Natural killer cell (primary cell): ENCODE data around the gene AGAP2. TPM values are rescaled to one million over a fixed set of nuclear protein-coding genes. Genes with fewer than 3 reads are reported as not detected.

Experiments used
- ATAC-seq, 3 donors: fragments of 150-1000 bp in 2 of 3; fragments of 200-7000 bp in 1 of 3; cut with Tn5 transposase; 1 replicate in 1 of 3; 2 replicates in 2 of 3; pipeline ENCODE4 v1.10.0; 2021; ENCODE audit warnings: mild to moderate bottlenecking in 2 of 3, moderate library complexity in 2 of 3
- DNase-seq, 2 donors: peaks; one replicate each; pipeline versions ENCODE4 v3.0.0 to v3.0.0-alpha.2; 2013 to 2021; ENCODE audit warnings: mixed read lengths in 1 of 2
- H3K27ac ChIP-seq: one replicate; pipeline ENCODE4 v1.5.1; 2013; ENCODE audit warnings: mild to moderate bottlenecking, low read length
- H3K27me3 ChIP-seq: one replicate; pipeline ENCODE4 v1.6.1; 2013; ENCODE audit warnings: low read length; ENCODE audit not compliant: control insufficient read depth, insufficient read depth
- H3K36me3 ChIP-seq: one replicate; pipeline ENCODE4 v1.6.1; 2013; ENCODE audit warnings: low read length; ENCODE audit not compliant: control insufficient read depth, insufficient read depth
- H3K4me1 ChIP-seq: one replicate; pipeline ENCODE4 v1.6.1; 2013; ENCODE audit warnings: low read length; ENCODE audit not compliant: control insufficient read depth, insufficient read depth
- H3K4me3 ChIP-seq: one replicate; pipeline ENCODE4 v1.5.1; 2013; ENCODE audit warnings: low read length
- H3K9me3 ChIP-seq: one replicate; pipeline ENCODE4 v1.6.1; 2013; ENCODE audit warnings: low read length; ENCODE audit not compliant: control insufficient read depth, insufficient read depth
- H3K27ac Mint-ChIP-seq, 2 donors: one replicate each; pipeline ENCODE4 v1.8.0; 2022; ENCODE audit warnings: mild to moderate bottlenecking in 2 of 2, mixed read lengths in 2 of 2, moderate library complexity in 1 of 2
- H3K27me3 Mint-ChIP-seq, 2 donors: one replicate each; pipeline ENCODE4 v1.8.0; 2022; ENCODE audit warnings: low read depth in 2 of 2, mixed read lengths in 2 of 2
- H3K36me3 Mint-ChIP-seq: one replicate; pipeline ENCODE4 v1.8.0; 2022; ENCODE audit warnings: mixed read lengths
- H3K4me1 Mint-ChIP-seq, 2 donors: one replicate each; pipeline ENCODE4 v1.8.0; 2022; ENCODE audit warnings: mixed read lengths in 2 of 2
- H3K4me3 Mint-ChIP-seq: one replicate; pipeline ENCODE4 v1.8.0; 2022; ENCODE audit warnings: mild to moderate bottlenecking, moderate library complexity, mixed read lengths
- H3K9me3 Mint-ChIP-seq, 2 donors: one replicate each; pipeline ENCODE4 v1.8.0; 2022; ENCODE audit warnings: mixed read lengths in 2 of 2
- WGBS: methylation state at CpG from one replicate; pipeline ENCODE4 v1.1.7; 2013; ENCODE audit warnings: missing lambda C conversion rate; ENCODE audit not compliant: insufficient coverage; 5-methylcytosine and 5-hydroxymethylcytosine counted together
- intact Hi-C: fragments of 100-400 bp; cut with micrococcal nuclease; formaldehyde crosslinking; loops from one replicate; pipeline ENCODE4 v1.14.2; 2022
- total RNA-seq, 4 donors: library from RNA; stranded (reverse); fragments of 120-200 nt in 1 of 4; gene quantifications; one replicate each; pipeline versions ENCODE4 v1.2.3 to v1.2.4, GENCODE V29; 2013 to 2022
- TF ChIP-seq, protein P1 (sequence below): fragments of 200-600 bp; IDR thresholded peaks from one replicate; pipeline ENCODE4 v1.8.0; 2022; ENCODE audit warnings: antibody characterized with exemption

The AGAP2 gene
- total RNA-seq, 3 donors from 2014 or later (not counting 1 experiment from before 2014, with no cell fraction given) = 54.1 to 63.5 (median 54.8) TPM

DNA sequence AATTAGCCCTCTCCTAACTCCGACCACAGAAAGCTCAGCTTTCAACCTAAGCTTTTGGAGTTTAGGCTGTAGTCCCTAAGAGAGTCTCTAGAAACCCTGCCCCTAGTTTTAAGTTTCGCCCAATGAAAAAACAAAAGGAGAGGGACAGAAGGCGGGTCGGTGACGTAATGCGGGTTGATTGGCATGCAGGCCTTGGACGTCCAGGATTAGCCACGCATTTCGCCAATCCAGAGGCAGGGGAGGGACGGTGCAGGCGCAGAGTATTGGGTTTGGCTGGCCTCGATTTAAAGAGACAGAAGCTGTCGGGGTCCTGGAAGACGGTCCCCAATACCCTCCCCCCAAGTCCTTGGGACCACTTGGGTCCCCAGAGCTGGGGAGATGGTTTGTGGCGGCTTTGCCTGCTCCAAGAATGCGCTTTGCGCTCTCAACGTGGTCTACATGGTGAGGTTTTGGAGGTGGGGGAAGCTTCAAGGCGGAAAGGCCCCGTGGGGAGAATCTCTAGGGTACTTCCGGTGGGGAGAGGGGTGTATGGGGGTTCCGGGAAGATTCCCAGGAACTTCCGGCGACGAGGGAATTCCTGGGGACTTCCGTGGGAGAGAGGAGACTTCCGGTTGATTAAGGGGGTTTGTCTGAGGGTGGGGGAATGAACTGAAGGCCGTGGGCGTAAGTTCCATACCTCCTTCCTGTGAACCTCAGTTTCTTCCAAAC, 6.4 kb upstream of the AGAP2 start, which contains the start of gene TSPAN31:
TSS of gene TSPAN31 (plus strand) at position 263 of the 708 bp plus-strand sequence. CDS start at position 379, 116 bp downstream.
- H3K9me3 Mint-ChIP-seq = no peaks in the 10 kb centered on the region
- peaks cover 6% of the 10 kb centered on the region for H3K36me3 Mint-ChIP-seq
- no peaks in the 10 kb centered on the region for H3K9me3 ChIP-seq
- under 1% methylated on average over 27 of the region's 29 CpGs for WGBS
- H3K4me1 ChIP-seq = peaks cover 44% of the 10 kb centered on the region
- ATAC-seq (peak; percentile 79 to 90 (median 84)), DNase-seq (peak; percentile 91 to 99)
- peak within 1 kb of the TSS; percentile 91 for H3K27ac ChIP-seq
- H3K27me3 ChIP-seq = no peaks in the 10 kb centered on the region
- peak within 1 kb of the TSS; percentile 81 for H3K4me3 ChIP-seq
- no peaks in the 10 kb centered on the region for H3K27me3 Mint-ChIP-seq
- peak within 1 kb of the TSS; percentile 98 to 99 for H3K27ac Mint-ChIP-seq
- peak within 1 kb of the TSS; percentile 98 for H3K4me3 Mint-ChIP-seq
- intact Hi-C loops = loop anchor here (1.0 to 5.0 kb wide), 4 partner anchors 7 to 268 kb away; partner anchors contain the start of genes ARHGAP9, CDK4 and PIP4K2C
- H3K4me1 Mint-ChIP-seq = peaks cover 47 to 49% of the 10 kb centered on the region in 2 donors
- TF ChIP-seq, protein P1, sequence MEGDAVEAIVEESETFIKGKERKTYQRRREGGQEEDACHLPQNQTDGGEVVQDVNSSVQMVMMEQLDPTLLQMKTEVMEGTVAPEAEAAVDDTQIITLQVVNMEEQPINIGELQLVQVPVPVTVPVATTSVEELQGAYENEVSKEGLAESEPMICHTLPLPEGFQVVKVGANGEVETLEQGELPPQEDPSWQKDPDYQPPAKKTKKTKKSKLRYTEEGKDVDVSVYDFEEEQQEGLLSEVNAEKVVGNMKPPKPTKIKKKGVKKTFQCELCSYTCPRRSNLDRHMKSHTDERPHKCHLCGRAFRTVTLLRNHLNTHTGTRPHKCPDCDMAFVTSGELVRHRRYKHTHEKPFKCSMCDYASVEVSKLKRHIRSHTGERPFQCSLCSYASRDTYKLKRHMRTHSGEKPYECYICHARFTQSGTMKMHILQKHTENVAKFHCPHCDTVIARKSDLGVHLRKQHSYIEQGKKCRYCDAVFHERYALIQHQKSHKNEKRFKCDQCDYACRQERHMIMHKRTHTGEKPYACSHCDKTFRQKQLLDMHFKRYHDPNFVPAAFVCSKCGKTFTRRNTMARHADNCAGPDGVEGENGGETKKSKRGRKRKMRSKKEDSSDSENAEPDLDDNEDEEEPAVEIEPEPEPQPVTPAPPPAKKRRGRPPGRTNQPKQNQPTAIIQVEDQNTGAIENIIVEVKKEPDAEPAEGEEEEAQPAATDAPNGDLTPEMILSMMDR = no peak
- H3K36me3 ChIP-seq = peaks cover 25% of the 10 kb centered on the region

DNA sequence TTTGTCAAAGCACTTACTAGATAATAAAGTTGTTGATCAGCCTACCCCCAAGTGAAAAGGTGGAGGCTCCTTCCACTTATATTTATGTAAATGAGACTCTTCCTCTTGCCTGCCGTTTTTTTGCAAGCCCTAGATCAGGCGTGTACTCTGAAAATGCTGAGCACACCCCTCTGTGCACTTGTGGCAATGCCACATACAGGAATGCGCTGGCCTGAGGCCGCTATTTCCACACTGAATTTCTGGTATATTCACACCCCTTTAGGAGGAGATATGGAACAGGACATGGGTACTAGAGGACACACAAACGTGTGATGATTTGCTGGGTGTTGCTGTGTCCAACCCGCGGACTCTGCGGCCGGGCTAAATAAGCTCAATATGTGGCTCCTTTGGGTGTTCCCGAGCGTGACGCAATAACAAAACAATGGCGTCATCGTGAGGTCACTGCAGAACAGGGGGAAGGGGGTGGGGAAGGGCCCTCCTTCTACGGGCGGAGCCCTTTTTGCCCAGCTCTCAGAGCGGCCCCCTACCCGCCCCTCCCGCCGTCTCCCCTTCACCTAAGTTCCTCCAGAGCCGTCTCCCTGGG, 5.7 kb upstream of the AGAP2 start:
- peak overlapping the region; percentile 98 to 99 for H3K27ac Mint-ChIP-seq
- H3K4me1 ChIP-seq = peaks cover 51% of the 10 kb centered on the region

DNA sequence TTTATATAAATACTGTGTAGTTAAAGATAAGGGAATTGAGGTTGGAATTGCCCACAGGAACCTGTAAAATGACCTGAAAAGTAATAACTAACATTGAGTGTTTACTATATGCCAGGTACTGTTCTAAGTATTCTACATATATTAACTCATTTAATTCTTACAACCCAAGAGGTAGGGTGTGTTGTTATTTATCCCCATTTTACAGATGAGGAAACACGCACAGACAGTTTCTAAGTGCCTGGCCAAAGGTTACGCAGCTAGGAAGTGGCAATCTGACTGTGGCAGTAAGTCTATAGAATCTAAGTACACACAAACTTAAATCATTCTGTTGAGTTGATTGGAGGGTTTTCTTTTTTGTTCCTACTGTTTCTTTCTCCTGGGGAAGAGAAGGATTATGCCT, 5.2 kb upstream of the AGAP2 start:
- Mint-ChIP-seq H3K27me3 (no peaks in the 10 kb centered on the region), H3K27ac (peak overlapping the region; percentile 98 to 99), H3K4me3 (peak overlapping the region; percentile 98), H3K36me3 (peaks cover 6% of the 10 kb centered on the region), H3K4me1 (peaks cover 56 to 57% of the 10 kb centered on the region in 2 donors), H3K9me3 (no peaks in the 10 kb centered on the region)
- DNase-seq = no peak
- H3K27me3 ChIP-seq = no peaks in the 10 kb centered on the region
- ATAC-seq = no peak
- H3K9me3 ChIP-seq = no peaks in the 10 kb centered on the region
- H3K4me1 ChIP-seq = peaks cover 56% of the 10 kb centered on the region
- TF ChIP-seq, protein P1 = no peak
- peaks cover 30% of the 10 kb centered on the region for H3K36me3 ChIP-seq
- intact Hi-C loops = loop anchor here (1.0 to 5.0 kb wide), 4 partner anchors 9 to 266 kb away; partner anchors contain the start of genes ARHGAP9, CDK4 and PIP4K2C
- no peak overlapping the region for H3K4me3 ChIP-seq
- H3K27ac ChIP-seq = peak overlapping the region; percentile 91
- WGBS = no CpG with 5 or more reads among the region's 2 CpGs

More for the DNA sequence above, 5.7 kb upstream of the AGAP2 start:
- Histone ChIP-seq H3K36me3 (peaks cover 30% of the 10 kb centered on the region), H3K9me3 (no peaks in the 10 kb centered on the region), H3K4me3 (peak overlapping the region; percentile 81), H3K27ac (peak overlapping the region; percentile 91), H3K27me3 (no peaks in the 10 kb centered on the region)
- no peaks in the 10 kb centered on the region for H3K9me3 Mint-ChIP-seq
- peak; percentile 82 to 89 for DNase-seq
- intact Hi-C loops = loop anchor here (1.0 to 5.0 kb wide), 4 partner anchors 8 to 267 kb away; partner anchors contain the start of genes ARHGAP9, CDK4 and PIP4K2C
- ATAC-seq = peak; percentile 56 to 71 (median 57)
- H3K4me3 Mint-ChIP-seq = peak overlapping the region; percentile 98
- peaks cover 6% of the 10 kb centered on the region for H3K36me3 Mint-ChIP-seq
- 7% methylated on average over 21 of the region's 21 CpGs for WGBS
- no peaks in the 10 kb centered on the region for H3K27me3 Mint-ChIP-seq
- H3K4me1 Mint-ChIP-seq = peaks cover 51 to 53% of the 10 kb centered on the region in 2 donors
- TF ChIP-seq, protein P1 = no peak
